Left lung (tissue), 10 donors: Measurements from ENCODE around the gene BABAM1. TPM values are rescaled to one million over a fixed set of nuclear protein-coding genes. Genes with fewer than 3 reads are reported as not detected.

ENCODE experiments used
- ATAC-seq: fragments of 200-7000 bp; cut with Tn5 transposase; one replicate; pipeline ENCODE4 v1.9.1; 2020; ENCODE audit warnings: moderate library complexity
- DNase-seq, 4 donors: peaks; one replicate each; pipeline ENCODE4 v3.0.0-alpha.2; 2013 to 2020
- H3K27ac ChIP-seq, 2 donors: fragments of 200-600 bp; sonication (generic) in 1 of 2; one replicate each; pipeline versions ENCODE4 v1.5.0 to v1.8.0; 2020 to 2021
- H3K27me3 ChIP-seq, 2 donors: fragments of 200-600 bp; sonication (generic) in 1 of 2; one replicate each; pipeline versions ENCODE4 v1.5.0 to v1.8.0; 2020 to 2021
- H3K36me3 ChIP-seq, 2 donors: fragments of 200-600 bp; sonication (generic) in 1 of 2; one replicate each; pipeline versions ENCODE4 v1.5.0 to v1.8.0; 2020 to 2021
- H3K4me1 ChIP-seq, 2 donors: fragments of 200-600 bp; one replicate each; pipeline ENCODE4 v1.8.0; 2021
- H3K4me3 ChIP-seq, 2 donors: fragments of 200-600 bp; sonication (generic) in 1 of 2; one replicate each; pipeline versions ENCODE4 v1.5.0 to v1.8.0; 2020 to 2021; ENCODE audit warnings: mild to moderate bottlenecking in 1 of 2
- H3K9me3 ChIP-seq, 2 donors: fragments of 200-600 bp; sonication (generic) in 1 of 2; one replicate each; pipeline versions ENCODE4 v1.5.0 to v1.8.0; 2020 to 2021
- intact Hi-C, 2 donors: fragments of 100-400 bp; cut with DNase I; formaldehyde crosslinking; loops; one replicate each; pipeline versions ENCODE4 v1.11.2 to v1.14.2; 2022
- polyA plus RNA-seq, 6 donors: library from polyadenylated mRNA; unstranded; fragments of 120-200 nt; gene quantifications; one replicate each; pipeline ENCODE4 v1.2.1, GENCODE V29; 2013; ENCODE audit not compliant: insufficient read length in 6 of 6
- total RNA-seq, 2 donors: library from RNA; stranded (reverse); fragmentation: NEBNext Ultra II Directional; extraction: Animal tissue kit (Norgen Biotek cat#: 25700); gene quantifications; one replicate each; pipeline ENCODE4 v1.2.1, GENCODE V29; 2021
- TF ChIP-seq, protein P1 (sequence below), 2 donors: fragments of 200-600 bp; sonication (generic) in 1 of 2; IDR thresholded peaks; one replicate each; pipeline versions ENCODE4 v1.5.0 to v1.8.0; 2021; ENCODE audit warnings: antibody characterized with exemption in 2 of 2
- donor health status: DM: no; HTN: yes; CAD: no.
- donor health status: DM: no; HTN: no; CAD: no.

BABAM1 gene
- total and polyA plus RNA-seq, 8 donors, result 73.1 to 108 (median 100) TPM

GRCh38 chr19:17281391-17282304, 14.4 kb downstream of the BABAM1 start, which contains the start of gene ANKLE1:
ANKLE1 (plus strand) TSS chr19:17281901; CDS start chr19:17281921, 20 bp downstream.
- TF ChIP-seq, protein P1, sequence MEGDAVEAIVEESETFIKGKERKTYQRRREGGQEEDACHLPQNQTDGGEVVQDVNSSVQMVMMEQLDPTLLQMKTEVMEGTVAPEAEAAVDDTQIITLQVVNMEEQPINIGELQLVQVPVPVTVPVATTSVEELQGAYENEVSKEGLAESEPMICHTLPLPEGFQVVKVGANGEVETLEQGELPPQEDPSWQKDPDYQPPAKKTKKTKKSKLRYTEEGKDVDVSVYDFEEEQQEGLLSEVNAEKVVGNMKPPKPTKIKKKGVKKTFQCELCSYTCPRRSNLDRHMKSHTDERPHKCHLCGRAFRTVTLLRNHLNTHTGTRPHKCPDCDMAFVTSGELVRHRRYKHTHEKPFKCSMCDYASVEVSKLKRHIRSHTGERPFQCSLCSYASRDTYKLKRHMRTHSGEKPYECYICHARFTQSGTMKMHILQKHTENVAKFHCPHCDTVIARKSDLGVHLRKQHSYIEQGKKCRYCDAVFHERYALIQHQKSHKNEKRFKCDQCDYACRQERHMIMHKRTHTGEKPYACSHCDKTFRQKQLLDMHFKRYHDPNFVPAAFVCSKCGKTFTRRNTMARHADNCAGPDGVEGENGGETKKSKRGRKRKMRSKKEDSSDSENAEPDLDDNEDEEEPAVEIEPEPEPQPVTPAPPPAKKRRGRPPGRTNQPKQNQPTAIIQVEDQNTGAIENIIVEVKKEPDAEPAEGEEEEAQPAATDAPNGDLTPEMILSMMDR (IDR thresholded peaks at IDR 0.05), result no peak
- peaks cover 0 to 25% of the 10 kb centered on the region in 2 donors for H3K27me3 ChIP-seq
- ATAC-seq, result peak; percentile 42
- no peak within 1 kb of the TSS for H3K27ac ChIP-seq
- H3K4me1 ChIP-seq, result peaks cover 11 to 24% of the 10 kb centered on the region in 2 donors
- no peaks in the 10 kb centered on the region for H3K9me3 ChIP-seq
- intact Hi-C loops, result loop anchor here in 1 of 2 donors (5.0 to 10.0 kb wide), 2 partner anchors 77 to 214 kb away; no protein-coding TSS in a partner anchor
- DNase-seq, result peak in 1 of 4 donors; percentile 86
- peak within 1 kb of the TSS; percentile 25 to 51 for H3K4me3 ChIP-seq
- H3K36me3 ChIP-seq, result peaks cover 0 to 27% of the 10 kb centered on the region in 2 donors

GRCh38 chr19:17282488-17283125, 15.4 kb downstream of the BABAM1 start:
- Histone ChIP-seq H3K4me3 (peak overlapping the region; percentile 16 to 51), H3K27me3 (peaks cover 0 to 25% of the 10 kb centered on the region in 2 donors), H3K9me3 (no peaks in the 10 kb centered on the region), H3K36me3 (peaks cover 0 to 17% of the 10 kb centered on the region in 2 donors), H3K27ac (no peak overlapping the region), H3K4me1 (peaks cover 11 to 24% of the 10 kb centered on the region in 2 donors)
- TF ChIP-seq, protein P1 (IDR thresholded peaks at IDR 0.05), result peak; percentile 94 to 98
- ATAC-seq, result peak; percentile 99
- intact Hi-C loops, result loop anchor here in 1 of 2 donors (5.0 to 10.0 kb wide), 2 partner anchors 78 to 215 kb away; no protein-coding TSS in a partner anchor
- DNase-seq, result peak; percentile 68 to 97 (median 87)

DNA sequence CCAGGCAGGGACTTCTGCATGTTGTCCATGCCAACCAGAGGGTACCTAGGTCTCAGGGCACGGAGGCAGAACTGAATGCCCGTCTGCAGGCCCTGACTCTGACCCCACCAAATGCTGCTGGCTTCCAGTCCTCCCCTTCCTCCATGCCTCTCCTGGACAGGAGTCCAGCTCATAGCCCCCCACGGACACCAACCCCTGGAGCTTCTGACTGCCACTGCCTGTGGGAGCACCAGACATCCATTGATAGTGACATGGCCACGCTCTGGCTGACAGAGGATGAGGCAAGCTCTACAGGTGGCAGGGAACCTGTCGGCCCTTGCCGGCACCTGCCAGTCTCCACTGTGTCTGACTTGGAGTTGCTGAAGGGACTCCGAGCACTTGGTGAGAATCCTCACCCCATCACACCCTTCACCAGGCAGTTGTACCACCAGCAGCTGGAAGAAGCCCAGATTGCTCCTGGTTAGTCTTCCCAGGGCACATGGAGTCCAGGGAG, 16.3 kb downstream of the BABAM1 start:
- ATAC-seq (no peak), DNase-seq (no peak)
- Histone ChIP-seq H3K4me1 (peaks cover 11 to 24% of the 10 kb centered on the region in 2 donors), H3K27me3 (peaks cover 0 to 25% of the 10 kb centered on the region in 2 donors), H3K36me3 (peaks cover 0 to 11% of the 10 kb centered on the region in 2 donors), H3K4me3 (no peak overlapping the region), H3K27ac (no peak overlapping the region), H3K9me3 (no peaks in the 10 kb centered on the region)
- intact Hi-C loops, result loop anchor here in 1 of 2 donors (5.0 to 10.0 kb wide), 2 partner anchors 79 to 216 kb away; no protein-coding TSS in a partner anchor
- TF ChIP-seq, protein P1 (IDR thresholded peaks at IDR 0.05), result no peak

GRCh38 chr19:17285415-17286135, 18.3 kb downstream of the BABAM1 start:
- ATAC-seq, result no peak
- Histone ChIP-seq H3K27me3 (peaks cover 0 to 24% of the 10 kb centered on the region in 2 donors), H3K36me3 (no peaks in the 10 kb centered on the region), H3K4me3 (no peak overlapping the region), H3K4me1 (peaks cover 11 to 24% of the 10 kb centered on the region in 2 donors), H3K27ac (no peak overlapping the region), H3K9me3 (no peaks in the 10 kb centered on the region)
- intact Hi-C loops, result loop anchor here in 1 of 2 donors (10.0 kb wide), 1 partner anchor 81 kb away; no protein-coding TSS in a partner anchor
- no peak for DNase-seq
- TF ChIP-seq, protein P1 (IDR thresholded peaks at IDR 0.05), result no peak
